Body of pancreas (tissue), 4 donors: ENCODE results near the gene SMIM41.

Experiments used
- POLR2A ChIP-seq, 3 donors: fragments of 450-650 bp; IDR thresholded peaks; one replicate each; pipeline ENCODE4 v1.6.1; 2016; ENCODE audit warnings: antibody characterized with exemption in 3 of 3, mild to moderate bottlenecking in 2 of 3
- TF ChIP-seq, protein P1 (sequence below), 7 experiments: fragments of 450-650 bp in 4 of 7; fragments of 200-600 bp in 3 of 7; sonication (generic) in 3 of 7; IDR thresholded peaks; one replicate each; pipeline ENCODE4 v1.5.1; 2016 to 2019; ENCODE audit warnings: antibody characterized with exemption in 7 of 7

DNA sequence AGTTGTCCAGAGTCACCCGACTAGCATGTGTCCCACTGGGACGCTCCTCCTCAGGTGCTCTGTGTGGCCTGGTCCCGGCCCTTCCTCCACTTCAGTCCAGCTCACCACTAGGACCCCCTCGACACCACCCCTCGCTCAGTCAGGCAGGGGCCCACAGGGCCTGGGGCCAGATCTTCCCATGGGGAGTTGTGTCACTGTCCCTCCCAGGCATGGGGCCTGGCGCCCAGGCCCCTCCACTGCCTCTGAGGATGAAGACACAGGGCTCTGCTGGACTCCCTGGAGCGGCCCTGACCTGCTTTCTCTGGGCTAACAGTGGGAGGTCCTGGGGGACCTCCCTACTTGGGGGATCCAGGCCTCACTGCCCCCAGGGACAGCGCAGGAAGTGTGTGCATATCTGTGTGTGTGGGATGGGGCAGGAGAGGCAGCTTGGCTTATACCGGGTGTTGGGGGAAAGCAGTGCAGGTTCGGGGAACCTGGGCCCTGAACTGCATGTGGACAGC lies 68.5 kb downstream of the SMIM41 start:
- TF ChIP-seq, protein P1, sequence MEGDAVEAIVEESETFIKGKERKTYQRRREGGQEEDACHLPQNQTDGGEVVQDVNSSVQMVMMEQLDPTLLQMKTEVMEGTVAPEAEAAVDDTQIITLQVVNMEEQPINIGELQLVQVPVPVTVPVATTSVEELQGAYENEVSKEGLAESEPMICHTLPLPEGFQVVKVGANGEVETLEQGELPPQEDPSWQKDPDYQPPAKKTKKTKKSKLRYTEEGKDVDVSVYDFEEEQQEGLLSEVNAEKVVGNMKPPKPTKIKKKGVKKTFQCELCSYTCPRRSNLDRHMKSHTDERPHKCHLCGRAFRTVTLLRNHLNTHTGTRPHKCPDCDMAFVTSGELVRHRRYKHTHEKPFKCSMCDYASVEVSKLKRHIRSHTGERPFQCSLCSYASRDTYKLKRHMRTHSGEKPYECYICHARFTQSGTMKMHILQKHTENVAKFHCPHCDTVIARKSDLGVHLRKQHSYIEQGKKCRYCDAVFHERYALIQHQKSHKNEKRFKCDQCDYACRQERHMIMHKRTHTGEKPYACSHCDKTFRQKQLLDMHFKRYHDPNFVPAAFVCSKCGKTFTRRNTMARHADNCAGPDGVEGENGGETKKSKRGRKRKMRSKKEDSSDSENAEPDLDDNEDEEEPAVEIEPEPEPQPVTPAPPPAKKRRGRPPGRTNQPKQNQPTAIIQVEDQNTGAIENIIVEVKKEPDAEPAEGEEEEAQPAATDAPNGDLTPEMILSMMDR (IDR thresholded peaks at IDR 0.05) = no peak
- TF ChIP-seq POLR2A (IDR thresholded peaks at IDR 0.05) = no peak
